HG02759 (cell line): ENCODE results near the gene POU2F2.
"Not testable (repeated sequence)": the region's sequence is repeated elsewhere in the genome, so short reads cannot be mapped to it uniquely, and the experiment has no call there.

Source experiments
- ATAC-seq: cut with Tn5 transposase; IDR thresholded peaks from one replicate; pipeline ENCODE4 v1.9.1; 2021; ENCODE audit warnings: mild to moderate bottlenecking, moderate library complexity; ENCODE audit not compliant: unreplicated experiment

The POU2F2 gene

GRCh38 chr19:42105368-42105767 lies 26.9 kb downstream of the POU2F2 start:
- no peak for ATAC-seq

- ATAC-seq = no peak
Measured at GRCh38 chr19:42102877-42103276, 29.4 kb downstream of the POU2F2 start.

GRCh38 chr19:42100241-42100640 lies 32.0 kb downstream of the POU2F2 start:
- ATAC-seq = not testable (repeated sequence)

GRCh38 chr19:42099336-42099925 lies 32.8 kb downstream of the POU2F2 start:
- ATAC-seq = no peak

- ATAC-seq = no peak
Measured at GRCh38 chr19:42098781-42099180, 33.5 kb downstream of the POU2F2 start.

GRCh38 chr19:42097461-42097860 lies 34.8 kb downstream of the POU2F2 start:
- no peak for ATAC-seq

- no peak for ATAC-seq
Measured at GRCh38 chr19:42096255-42096837, 35.9 kb downstream of the POU2F2 start.

- no peak for ATAC-seq
Measured at GRCh38 chr19:42095814-42096230, 36.4 kb downstream of the POU2F2 start.

GRCh38 chr19:42095142-42095813 lies 37.0 kb downstream of the POU2F2 start:
- no peak for ATAC-seq

GRCh38 chr19:42093926-42094325 lies 38.3 kb downstream of the POU2F2 start:
- no peak for ATAC-seq

- ATAC-seq = no peak
Measured at GRCh38 chr19:42093505-42093904, 38.7 kb downstream of the POU2F2 start.

- no peak for ATAC-seq
Measured at GRCh38 chr19:42092350-42092749, 39.9 kb downstream of the POU2F2 start.

- ATAC-seq = no peak
Measured at GRCh38 chr19:42091742-42092141, 40.5 kb downstream of the POU2F2 start.

- no peak for ATAC-seq
Measured at GRCh38 chr19:42091300-42091699, 40.9 kb downstream of the POU2F2 start.

- no peak for ATAC-seq
Measured at GRCh38 chr19:42090672-42091071, 41.6 kb downstream of the POU2F2 start.

GRCh38 chr19:42089772-42090171 lies 42.5 kb downstream of the POU2F2 start:
- no peak for ATAC-seq

- ATAC-seq = no peak
Measured at GRCh38 chr19:42089191-42089750, 43.0 kb downstream of the POU2F2 start.

GRCh38 chr19:42088471-42089190 lies 43.6 kb downstream of the POU2F2 start:
- ATAC-seq = no peak

- no peak for ATAC-seq
Measured at GRCh38 chr19:42086770-42087550, 45.3 kb downstream of the POU2F2 start.

- no peak for ATAC-seq
Measured at GRCh38 chr19:42086188-42086736, 46.0 kb downstream of the POU2F2 start.
